NB4 (cell line): ENCODE data around the gene CYTH1.

ENCODE experiments used
- MYC ChIP-seq: IDR thresholded peaks from 2 replicates; pipeline ENCODE4 v1.6.1; 2011; ENCODE audit warnings: low read depth, low read length
- POLR2A ChIP-seq: IDR thresholded peaks from 2 replicates; pipeline ENCODE4 v1.6.1; 2011; ENCODE audit warnings: mild to moderate bottlenecking; ENCODE audit not compliant: insufficient read length; ENCODE audit errors: extremely low read depth
- TF ChIP-seq, protein P1 (sequence below): IDR thresholded peaks from one replicate; pipeline ENCODE4 v1.5.1; 2012; ENCODE audit warnings: low read depth, low read length
- TF ChIP-seq, protein P2 (sequence below): IDR thresholded peaks from 2 replicates; pipeline ENCODE4 v1.6.1; 2011; ENCODE audit warnings: low read depth, low read length

DNA sequence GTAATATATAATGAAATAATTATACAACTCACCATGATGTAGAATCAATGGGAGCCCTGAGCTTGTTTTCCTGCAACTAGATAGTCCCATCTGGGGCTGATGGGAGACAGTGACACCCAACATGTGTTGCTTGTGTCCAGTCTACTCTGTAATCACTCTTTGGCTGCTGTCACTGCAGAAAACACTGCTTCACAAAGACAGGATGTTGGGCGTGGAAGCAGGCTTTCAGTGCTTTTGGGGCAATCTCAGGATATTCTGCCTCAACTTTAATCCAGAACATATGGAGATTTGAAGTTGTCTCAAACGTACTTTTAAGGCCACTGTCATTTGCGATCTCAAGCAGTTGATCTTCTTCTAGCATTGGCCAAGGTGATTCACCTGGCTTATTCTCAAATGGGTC is 94.9 kb downstream of the CYTH1 start:
- TF ChIP-seq POLR2A (no peak), MYC (no peak)
- TF ChIP-seq, protein P1, sequence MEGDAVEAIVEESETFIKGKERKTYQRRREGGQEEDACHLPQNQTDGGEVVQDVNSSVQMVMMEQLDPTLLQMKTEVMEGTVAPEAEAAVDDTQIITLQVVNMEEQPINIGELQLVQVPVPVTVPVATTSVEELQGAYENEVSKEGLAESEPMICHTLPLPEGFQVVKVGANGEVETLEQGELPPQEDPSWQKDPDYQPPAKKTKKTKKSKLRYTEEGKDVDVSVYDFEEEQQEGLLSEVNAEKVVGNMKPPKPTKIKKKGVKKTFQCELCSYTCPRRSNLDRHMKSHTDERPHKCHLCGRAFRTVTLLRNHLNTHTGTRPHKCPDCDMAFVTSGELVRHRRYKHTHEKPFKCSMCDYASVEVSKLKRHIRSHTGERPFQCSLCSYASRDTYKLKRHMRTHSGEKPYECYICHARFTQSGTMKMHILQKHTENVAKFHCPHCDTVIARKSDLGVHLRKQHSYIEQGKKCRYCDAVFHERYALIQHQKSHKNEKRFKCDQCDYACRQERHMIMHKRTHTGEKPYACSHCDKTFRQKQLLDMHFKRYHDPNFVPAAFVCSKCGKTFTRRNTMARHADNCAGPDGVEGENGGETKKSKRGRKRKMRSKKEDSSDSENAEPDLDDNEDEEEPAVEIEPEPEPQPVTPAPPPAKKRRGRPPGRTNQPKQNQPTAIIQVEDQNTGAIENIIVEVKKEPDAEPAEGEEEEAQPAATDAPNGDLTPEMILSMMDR = no peak
- TF ChIP-seq, protein P2, sequence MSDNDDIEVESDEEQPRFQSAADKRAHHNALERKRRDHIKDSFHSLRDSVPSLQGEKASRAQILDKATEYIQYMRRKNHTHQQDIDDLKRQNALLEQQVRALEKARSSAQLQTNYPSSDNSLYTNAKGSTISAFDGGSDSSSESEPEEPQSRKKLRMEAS = no peak
